NCI-H1436 treated with DMSO at 0.1 percent for 48 hours (cell line): ENCODE results near the gene EPHB2.
"Not testable (repeated sequence)": the region's sequence is repeated elsewhere in the genome, so short reads cannot be mapped to it uniquely, and the experiment has no call there.

ENCODE experiments used
- DNase-seq: peaks from one replicate; lab custom pipeline; 2025; lab: John Stamatoyannopoulos, UW

Gene EPHB2

DNA sequence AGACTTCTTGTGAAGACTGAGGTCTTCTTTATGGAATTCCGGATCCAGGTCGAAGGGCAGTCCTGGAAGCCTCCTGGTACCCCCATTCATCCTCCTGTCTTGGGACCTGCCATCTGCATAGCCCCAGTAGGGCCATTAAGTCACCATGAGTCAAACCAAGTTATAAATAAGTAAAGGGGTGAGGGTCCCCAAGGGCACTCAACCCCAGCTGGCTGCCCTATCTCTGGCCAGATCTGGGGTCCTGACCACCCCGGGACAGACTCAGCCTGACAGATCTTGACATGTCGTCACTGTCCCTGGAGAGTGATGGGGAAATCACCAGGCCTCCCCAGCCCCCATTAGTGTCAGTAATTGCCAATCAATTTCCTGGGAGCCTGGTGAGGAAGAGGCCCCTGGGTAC, 108.7 kb downstream of the EPHB2 start:
- no peak for DNase-seq

DNA sequence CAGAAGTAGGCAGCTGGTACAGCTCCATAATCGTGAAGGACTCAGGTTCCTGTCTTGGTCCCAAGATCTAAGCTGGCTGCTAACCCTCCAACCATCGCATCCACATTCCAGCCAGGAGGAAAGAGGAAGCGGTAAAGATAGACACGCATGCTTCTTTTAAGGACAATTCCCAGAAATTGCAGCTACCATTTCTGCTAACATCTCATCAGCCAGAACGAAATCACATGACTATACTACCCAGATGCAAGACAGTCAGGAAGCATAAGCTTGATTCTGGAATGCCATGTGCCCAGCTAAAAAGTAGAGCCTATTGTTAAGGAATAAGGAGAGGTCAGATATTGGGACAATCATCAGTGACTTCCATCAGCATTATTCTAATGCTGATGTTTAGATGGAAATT, 110.4 kb downstream of the EPHB2 start:
- no peak for DNase-seq

DNA sequence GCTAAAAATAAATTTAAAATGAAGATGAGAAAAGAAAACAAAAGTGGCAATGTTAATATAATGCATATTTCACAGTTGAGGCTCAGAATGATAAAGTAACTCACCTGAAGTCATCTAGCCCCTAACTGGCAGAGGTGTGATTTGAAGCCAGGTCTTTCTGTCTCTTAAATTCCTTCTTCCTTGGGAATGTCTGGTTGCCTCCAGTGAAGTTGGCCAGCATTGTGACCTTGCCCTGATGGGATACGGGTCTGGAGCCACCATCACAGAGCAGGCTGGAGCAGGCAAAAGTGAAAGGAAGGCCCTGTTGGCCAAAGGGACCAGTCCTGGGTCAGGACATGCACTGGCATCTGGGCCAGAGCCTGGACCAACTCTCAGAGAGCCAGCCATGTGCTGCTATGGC, 111.7 kb downstream of the EPHB2 start:
- DNase-seq: no peak

DNA sequence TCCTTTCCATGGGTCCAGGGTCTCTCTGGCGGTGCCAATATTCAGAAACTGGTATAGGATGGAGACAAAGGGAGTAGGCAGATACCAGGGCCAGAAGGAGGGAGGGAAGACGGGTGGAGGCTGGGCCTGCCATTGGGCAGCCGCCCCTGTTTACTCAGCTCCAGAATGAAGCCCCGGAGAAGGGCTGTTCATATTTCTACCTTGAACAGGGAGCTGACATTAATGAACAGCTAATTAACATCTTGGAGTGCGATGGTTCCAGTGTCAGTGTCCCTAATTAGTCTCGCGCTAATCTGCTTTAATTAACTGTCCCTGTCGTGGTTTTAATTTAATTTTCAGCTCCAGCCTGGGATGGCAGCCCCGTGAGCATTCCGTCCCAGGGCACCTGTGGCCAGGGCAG, 113.8 kb downstream of the EPHB2 start:
- DNase-seq: no peak

DNA sequence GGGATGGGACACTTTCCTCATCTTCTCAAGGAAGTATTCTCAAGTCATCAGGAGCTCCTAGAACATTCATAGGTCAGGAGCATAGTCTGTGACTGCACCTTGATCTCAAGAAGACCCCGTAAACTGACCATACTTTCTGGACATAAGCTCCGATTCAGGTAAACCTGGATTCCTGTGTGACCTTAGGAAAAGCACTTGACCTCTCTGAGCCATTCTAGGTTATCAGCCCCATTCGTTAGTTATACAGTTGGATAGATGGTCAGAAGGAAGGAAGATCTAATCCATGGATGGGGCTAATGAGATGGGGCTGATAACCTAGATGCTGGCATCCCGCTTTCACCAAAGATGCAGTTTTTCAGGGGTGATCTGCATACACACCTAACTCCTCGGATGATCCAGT, 114.3 kb downstream of the EPHB2 start:
- DNase-seq: no peak

DNA sequence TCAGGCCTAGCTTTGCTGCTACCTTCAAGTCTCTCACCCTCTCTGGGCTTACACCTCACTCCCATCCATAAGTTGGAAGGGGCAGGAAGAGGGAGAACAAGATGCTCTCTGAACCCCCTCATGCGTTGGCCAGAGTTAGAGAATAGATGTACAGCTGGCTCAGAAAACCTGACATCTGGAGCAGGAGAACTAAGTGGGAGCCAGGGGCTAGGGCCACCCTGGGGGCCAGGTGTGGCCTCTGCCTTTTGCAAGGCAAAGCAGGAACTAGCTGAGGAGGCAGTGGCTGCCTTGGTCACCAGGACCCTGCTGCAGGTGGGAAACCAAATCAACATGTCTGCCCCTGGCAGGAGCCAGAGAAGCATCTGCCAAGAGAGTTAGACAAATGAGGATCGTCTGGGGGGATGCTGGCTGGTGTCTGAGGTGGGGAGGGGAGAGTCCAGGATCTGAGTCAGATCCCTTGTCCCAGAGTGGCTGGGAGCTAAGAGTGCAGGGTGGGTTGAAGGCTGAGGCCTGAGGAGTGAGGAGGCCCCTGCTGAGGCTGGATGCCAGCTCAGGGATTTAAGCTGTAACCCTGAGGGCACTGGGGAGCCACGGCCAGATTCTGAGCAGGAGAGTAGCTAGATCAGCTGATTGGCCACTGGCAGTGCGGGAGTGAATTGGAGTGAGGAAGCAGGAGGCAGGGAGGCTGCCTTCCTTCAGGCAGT, 115.0 kb downstream of the EPHB2 start:
- no peak for DNase-seq

DNA sequence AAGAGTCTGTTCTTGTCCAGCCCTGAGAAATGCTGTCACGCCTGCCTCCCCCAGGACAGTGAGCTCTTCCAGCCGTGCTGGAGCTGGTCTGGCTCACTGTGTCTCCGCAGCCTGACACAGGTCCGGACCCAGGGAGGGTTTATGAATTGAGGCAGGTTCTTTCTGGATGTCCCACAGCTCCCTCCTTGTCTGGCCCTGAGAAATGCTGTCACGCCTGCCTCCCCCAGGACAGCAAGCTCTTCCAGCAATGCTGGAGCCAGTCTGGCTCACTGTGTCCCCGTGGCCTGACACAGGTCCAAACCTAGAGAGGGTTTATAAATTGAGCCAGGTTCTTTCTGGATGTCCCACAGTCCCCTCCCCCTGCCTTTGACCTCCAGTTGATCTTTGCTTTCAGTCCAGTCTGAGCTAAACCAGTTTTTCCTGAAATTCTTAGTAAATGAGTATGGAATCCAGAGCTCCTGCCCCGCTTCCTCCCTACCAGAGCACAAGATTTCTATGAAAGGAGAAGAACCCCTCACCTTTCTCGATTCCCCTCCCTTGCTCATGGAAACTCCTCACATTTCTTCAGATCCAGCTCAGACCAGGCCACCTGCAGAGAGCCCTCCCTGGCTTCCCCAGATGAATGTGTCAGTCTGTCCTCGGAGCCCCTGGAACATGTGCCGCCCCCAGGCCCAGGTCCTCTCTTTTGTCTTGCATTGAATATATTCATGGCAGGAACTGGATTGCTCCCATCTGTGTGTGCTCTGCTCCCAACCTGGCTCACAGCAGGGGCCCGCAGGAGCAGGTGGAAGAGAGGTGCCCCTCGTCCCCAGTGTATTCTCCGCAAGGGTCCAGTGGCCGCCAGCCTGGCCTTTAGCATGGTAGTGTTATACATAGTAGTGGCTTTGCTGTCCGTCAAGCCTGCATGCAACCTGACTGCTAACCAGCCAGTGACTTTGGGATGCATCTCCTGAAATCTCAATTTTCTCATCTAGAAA, 116.3 kb downstream of the EPHB2 start:
- no peak for DNase-seq

DNA sequence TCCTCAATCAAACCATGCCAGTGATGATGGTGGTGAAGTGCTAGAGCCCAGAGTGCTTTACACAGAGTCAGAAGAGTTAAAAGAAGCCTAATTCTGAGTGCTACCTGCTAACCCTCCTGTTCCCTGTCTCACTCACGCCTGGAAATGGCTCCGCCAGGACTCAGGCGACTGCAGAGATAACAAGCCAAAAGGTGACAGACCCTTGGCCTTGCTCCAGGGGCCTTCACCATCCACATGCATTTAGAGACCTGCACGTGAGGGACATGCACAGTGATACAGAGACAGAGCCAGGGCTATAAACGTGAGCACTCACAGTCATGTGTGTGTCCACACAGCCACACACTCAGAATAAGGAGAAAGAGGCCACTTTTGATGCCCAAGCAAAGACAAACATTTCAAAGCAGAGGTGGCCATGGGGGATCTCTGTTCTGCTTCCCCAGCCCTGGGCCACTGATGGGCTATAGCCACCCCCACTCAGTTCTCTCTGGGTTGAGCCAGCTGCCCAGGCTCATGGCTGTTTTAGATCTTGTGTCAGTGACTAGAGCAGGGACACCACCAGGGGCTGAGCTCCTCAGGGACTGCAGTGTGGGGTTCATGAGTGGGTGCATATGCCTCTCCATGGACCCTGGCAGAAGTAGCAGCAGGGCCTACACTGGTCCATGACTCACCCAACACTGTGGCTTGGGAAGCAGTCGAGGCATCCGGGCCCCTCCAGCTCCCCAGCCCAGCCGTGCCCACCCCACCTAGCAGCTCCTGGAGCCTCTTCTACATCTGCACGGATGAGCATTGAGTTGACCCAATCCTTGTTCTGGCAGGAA, 117.2 kb downstream of the EPHB2 start:
- DNase-seq: no peak

DNA sequence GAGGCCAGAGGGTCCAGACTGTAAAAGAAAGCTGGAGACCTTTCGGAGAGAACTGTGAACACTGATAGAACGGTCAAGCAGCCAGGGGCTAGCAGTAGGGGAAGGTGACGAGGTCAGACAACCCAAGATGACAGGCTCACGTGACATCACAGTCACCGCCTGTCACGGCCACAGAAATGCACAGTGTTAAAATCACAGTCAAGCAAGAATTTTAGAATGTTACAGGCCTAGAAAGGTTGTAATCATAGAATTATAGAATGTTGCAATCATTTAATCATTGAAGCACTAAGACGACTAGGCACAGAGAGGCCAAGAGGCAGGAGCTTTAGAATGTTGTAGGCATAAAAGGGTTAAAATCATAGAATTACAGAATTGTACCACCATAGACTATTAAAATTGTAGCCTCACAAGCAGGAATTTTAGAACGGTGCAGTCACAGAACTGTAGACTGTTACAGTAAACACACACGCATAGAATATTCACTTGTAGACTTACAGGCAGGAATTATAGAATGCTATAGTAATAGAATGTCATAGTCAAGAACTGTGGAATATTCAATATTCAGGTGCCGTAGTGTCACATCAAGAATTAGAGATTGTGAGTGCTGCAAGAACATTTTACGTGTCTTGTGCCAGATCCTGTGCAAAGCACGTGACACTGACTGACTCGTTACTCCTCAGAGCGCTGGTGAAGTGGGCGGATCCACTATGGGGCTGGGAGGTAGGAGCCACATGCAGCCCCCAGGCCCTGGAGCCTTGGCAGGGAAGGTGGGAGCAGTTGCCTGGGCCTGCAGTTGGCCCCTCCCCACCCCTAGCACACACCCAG, 118.1 kb downstream of the EPHB2 start:
- no peak for DNase-seq

DNA sequence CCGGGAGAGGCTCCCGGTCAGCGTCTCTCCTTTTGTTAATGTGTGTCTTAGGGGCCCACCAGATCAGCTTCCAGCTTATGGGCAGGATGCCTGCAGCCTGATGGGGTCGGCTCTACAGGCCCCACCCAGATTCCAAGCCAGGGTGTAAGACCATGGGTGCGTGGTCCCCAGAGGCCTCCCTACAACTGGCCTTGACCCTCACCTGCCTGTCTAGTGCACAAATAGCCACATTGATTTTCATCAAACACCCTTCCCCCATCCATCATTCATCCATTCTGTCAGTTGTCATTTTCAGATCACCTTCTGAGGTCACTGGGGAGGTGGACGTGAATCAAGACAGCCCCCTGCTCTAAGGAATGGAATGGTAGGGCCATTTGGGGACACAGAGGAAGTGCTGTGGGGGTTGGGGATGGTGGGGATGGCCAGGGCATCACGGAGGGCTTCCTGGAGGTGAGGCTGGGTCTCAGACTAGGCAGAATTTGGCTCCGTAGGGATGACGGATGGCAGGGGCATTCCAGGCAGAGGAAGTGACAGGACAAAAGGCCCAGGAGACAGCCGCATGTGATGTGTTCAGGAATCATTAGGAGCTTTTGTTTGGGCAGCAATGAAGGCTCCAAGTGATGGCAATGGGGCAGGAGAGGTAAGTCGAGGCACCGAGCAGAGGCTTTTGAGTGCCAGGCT, 118.8 kb downstream of the EPHB2 start:
- no peak for DNase-seq

DNA sequence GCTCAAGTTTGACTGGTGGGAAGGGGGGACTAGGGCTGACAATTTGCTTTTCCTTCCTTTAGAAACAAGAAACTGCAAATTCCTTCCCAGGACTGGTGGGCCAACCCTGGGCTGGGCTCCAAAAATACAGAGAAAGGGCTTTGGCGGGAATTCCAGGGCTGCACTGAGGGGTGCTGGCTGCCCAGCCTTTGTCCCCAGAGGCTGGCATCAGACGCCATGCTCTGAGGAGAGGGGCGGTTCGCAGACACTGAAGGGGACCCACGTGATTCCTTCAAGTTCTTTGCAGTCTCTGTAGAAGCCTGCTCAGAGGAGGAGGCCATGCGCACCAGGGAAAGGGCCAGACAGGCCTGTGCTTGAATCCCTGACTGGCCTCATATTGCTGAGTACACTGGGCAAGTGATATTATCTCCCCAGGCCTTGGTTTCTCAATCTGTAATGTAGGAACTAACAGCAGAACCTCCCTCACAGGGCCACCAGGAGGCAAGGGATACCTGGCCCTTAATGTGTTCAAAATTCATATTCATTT, 119.5 kb downstream of the EPHB2 start:
- DNase-seq: no peak

DNA sequence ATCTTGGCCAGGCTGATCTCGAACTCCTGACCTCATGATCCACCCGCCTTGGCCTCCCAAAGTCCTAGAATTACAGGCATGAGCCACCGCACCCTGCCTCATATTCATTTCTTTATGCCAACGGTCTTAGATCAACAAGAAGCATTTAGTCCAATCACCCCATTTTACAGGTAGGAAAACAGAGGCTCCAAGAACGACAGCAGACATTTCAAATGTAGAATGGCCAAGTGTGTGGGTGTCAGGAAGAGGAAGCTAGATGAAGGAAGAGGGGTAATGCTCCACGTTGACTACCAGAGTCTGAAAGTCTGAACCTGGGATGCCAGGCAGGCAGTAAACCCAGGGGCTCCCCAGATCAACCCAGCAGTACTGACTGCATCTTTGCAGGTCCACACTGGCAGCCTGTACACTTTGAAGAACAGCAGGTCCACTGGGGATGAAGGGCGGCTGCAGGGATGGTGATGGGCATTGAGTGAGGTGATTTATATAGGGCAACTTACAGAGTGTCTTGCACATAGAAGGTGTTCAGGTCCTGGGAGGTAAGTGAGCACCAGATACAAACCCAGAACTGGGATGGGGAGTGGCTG, 120.2 kb downstream of the EPHB2 start:
- no peak for DNase-seq

DNA sequence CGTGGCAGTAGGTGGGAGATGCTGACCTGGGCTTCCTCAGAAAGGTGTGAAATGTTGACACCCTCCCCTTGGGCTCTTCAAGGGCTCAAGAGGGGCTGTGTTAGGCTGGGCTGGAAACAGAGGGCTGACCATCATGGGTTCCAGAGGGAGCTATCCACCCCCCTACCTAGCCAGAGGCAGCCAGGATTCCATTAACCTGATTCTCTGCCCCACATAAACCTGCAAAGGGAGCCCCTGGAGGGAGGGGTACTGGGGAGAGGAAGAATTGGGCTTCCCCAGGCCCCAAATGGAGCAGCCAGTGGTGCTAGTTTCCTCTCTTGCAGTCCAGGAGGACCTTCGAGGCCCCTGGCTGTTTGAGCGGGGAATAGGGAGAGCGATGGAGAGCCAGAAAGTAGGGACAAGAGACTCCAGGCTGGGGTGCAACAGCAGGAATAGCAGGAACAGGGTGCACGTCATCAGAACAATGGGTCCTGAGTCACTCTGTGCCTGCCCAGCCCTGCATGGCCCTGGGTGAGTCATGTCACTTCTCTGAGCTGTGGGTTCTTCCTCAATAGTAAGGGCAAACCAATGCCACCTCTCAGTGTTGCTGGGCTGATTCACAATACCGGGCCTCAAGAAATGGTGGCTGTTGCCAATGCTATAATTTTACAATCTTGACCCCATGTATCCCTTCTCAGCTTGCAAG, 121.2 kb downstream of the EPHB2 start:
- DNase-seq: no peak

DNA sequence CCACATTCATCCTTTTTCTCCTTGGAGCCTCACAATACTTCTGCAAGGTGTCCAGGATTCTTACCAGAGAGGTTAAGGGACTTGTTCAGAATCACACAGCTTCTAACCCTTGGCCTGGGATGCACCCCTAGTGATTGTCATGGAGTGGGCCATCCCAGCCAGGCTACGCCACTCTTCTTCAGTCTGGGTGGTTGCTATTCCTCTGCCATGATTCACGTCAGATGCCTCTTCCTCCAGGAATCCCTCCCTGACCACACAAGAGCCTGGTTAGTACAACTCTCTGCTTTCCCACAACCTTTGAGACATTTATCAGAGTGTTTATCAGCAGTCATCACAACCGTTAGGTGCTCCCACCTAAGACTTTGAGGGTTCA, 121.8 kb downstream of the EPHB2 start:
- DNase-seq: no peak

DNA sequence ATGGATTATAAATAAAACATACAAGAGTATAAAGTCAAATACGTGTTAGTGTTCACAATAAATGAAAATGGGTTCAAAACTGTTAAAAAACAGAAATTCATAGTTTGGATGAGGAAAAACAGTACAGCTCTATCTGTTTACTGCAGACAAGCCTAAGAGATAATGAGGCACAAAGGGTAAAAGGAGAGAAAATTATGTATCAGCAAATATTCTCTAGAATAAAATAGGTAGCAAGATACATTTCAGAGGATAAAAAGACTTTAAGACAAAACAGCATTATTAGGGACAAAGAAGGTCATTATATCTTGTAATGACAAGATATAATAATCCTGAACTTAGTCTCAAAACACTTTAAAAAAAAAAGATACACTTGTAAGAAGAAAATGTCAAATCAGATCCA, 123.1 kb downstream of the EPHB2 start:
- DNase-seq: no peak

DNA sequence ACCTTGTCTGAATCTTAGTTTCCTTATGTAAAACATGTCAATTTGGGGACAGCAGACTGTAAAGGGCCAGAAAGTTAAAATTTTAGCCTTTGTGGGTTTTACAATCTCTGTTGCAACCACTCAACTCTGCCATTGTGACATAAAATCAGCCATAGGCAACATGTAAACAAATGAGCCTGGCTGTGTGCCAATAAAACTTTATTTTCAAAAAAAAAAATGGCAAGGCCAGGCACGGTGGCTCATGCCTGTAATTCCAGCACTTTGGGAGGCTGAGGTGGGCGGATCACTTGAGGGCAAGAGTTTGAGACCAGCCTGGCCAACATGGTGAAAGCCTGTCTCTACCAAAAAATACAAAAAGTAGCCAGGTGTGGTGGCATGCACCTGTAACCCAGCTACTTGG, 123.8 kb downstream of the EPHB2 start:
- not testable (repeated sequence) for DNase-seq

DNA sequence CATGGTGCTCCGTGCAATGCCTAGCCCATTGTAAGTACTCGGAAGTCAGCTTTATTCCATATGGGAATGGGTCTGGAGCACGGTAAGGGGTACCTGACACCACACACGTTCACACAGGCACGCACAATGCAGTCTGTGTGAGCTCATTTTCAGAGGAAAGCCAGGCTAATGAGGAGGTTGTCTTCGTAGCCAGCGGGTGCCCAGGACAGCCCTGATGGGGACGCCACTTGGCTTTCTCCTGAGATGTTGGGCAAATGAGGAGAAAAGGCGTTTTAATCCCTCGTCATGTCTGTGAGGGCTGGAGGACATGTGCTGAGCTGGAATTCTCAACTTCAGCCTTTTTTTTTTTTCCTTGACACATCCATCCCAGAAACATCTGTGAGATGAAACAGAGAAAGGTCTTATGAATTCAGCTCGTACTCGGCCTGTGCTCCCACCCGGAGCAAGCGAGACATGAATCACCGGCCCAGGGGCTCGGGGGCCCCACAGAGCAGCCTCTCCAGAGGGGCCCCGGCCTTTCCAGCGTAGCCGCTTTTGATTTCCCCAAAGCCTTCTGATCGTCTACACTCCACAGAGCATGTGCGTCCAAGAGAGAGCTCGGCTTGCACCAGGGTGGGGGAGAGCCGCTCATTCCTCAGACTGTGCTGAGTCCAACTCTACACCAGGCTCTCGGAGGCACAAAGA, 125.1 kb downstream of the EPHB2 start:
- no peak for DNase-seq

DNA sequence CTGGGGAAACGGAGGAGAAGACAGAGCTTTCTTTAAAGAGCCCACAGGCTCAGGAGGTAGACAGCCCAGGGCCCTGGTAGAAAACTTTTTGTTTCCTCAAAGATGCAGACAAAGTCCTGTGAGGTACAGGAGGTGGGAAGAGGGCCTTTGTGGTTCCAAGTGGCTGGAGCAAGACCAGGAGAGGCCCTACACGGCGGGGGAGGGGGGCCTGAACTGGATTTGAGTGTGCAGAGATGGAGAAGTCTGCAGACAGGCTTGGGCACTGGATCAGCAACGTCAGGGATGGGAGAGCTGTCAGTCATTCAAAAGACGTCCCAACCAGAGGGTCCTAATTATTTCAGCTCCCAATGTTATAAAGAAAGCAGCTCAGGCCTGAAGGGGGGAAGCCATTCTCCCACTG, 126.2 kb downstream of the EPHB2 start:
- no peak for DNase-seq

DNA sequence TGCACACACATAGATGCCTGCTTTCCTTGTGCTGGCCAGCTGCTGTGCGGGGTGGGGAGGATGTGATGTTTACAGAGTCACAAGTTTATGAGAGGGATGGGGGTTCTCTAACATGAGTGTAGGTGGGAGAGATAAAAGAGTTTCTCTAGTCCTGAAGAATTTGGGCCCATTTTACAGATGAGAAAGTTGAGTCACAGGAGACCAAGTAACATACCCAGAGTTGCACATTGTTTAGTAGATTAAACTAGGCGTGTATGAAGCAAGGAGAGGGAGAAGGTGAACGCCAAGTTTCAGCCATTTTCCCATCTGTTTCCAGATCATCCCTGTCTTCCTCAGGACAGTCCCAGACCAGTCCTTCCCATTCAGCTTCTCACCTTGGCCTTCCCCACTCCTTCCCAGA, 126.7 kb downstream of the EPHB2 start:
- no peak for DNase-seq
